HCT116 (cell line): ENCODE results near the gene GNG7. TPM values are rescaled to one million over a fixed set of nuclear protein-coding genes. Genes with fewer than 3 reads are reported as not detected.
"Not testable (repeated sequence)": the region's sequence is repeated elsewhere in the genome, so short reads cannot be mapped to it uniquely, and the experiment has no call there.

ENCODE experiments used
- ATAC-seq: fragments of 200-7000 bp; cut with Tn5 transposase; 2 replicates; pipeline ENCODE4 v1.9.1; 2020; ENCODE audit warnings: mild to moderate bottlenecking, moderate library complexity
- BruUV-seq: library from RNA; stranded (reverse); fragments of 400-500 nt; replicated peaks from 2 replicates; lab custom pipeline; 2021; lab: Mats Ljungman, UMichigan
- CTCF ChIA-PET: fragments of 300-600 bp; sonication (Branson Sonifier 250); formaldehyde crosslinking; loops from one replicate; lab custom pipeline; 2021; ENCODE audit warnings: antibody characterized with exemption; lab: Charles Lee
- POLR2A ChIA-PET: fragments of 300-600, 350-600 bp; sonication (Branson Sonifier 250); formaldehyde crosslinking; loops from one replicate; lab custom pipeline; 2021; ENCODE audit warnings: antibody characterized with exemption; lab: Charles Lee
- RAD21 ChIA-PET, 2 experiments: fragments of 300-600 bp; sonication (Branson Sonifier 250); formaldehyde crosslinking; loops; one replicate each; lab custom pipeline; 2023; ENCODE audit warnings: low total read pairs in 2 of 2; ENCODE audit not compliant: uncharacterized antibody in 2 of 2, unreplicated experiment in 2 of 2, low non-redundant PET in 1 of 2; lab: Charles Lee
- DNase-seq: peaks from one replicate; pipeline ENCODE4 v3.0.0-alpha.2; 2010; ENCODE audit warnings: low read depth, low spot score
- H2AFZ ChIP-seq: fragments of 200-600 bp; shearing (Covaris generic), sonication (generic); 2 replicates; pipeline ENCODE4 v1.6.1; 2017; ENCODE audit warnings: low read depth, mixed run types, mixed read lengths, antibody characterized with exemption, low read length; ENCODE audit not compliant: poor library complexity, severe bottlenecking
- H3K27ac ChIP-seq: 2 replicates; pipeline ENCODE4 v1.5.1; 2012; ENCODE audit warnings: low read depth, low read length
- H3K27me3 ChIP-seq: fragments of 200-600 bp; sonication (generic); 2 replicates; pipeline ENCODE4 v1.6.1; 2016; ENCODE audit warnings: mixed run types, low read length, mixed read lengths; ENCODE audit not compliant: insufficient read depth
- H3K36me3 ChIP-seq, 2 experiments: fragments of 200-500 bp in 1 of 2; fragments of 200-600 bp in 1 of 2; sonication (Bioruptor generic) in 1 of 2; sonication (generic) in 1 of 2; 2 replicates each; pipeline versions ENCODE4 v1.5.1 to v1.6.1; 2014 to 2016; ENCODE audit warnings: low read length in 2 of 2, inconsistent platforms in 1 of 2, mixed read lengths in 1 of 2, mixed run types in 1 of 2; ENCODE audit not compliant: insufficient read depth in 2 of 2, control insufficient read depth in 1 of 2
- H3K4me1 ChIP-seq, 2 experiments: fragments of 200-600 bp in 1 of 2; sonication (generic) in 1 of 2; 2 replicates each; pipeline versions ENCODE4 v1.5.1 to v1.6.1; 2012 to 2017; ENCODE audit warnings: low read length in 2 of 2, inconsistent platforms in 1 of 2, mild to moderate bottlenecking in 1 of 2, mixed read lengths in 1 of 2, mixed run types in 1 of 2, moderate library complexity in 1 of 2; ENCODE audit not compliant: insufficient read depth in 2 of 2, control insufficient read depth in 1 of 2
- H3K4me2 ChIP-seq: fragments of 200-600 bp; sonication (generic); 2 replicates; pipeline ENCODE4 v1.6.1; 2017; ENCODE audit warnings: mixed run types, low read length, mixed read lengths
- H3K4me3 ChIP-seq, 2 experiments: fragments of 200-600 bp in 1 of 2; sonication (generic) in 1 of 2; replicated peaks in 1 of 2; 2 replicates each; pipeline ENCODE4 v1.5.1; 2011 to 2016; ENCODE audit warnings: low read length in 2 of 2, control low read depth in 1 of 2, low read depth in 1 of 2, mild to moderate bottlenecking in 1 of 2, mixed read lengths in 1 of 2, mixed run types in 1 of 2
- H3K79me2 ChIP-seq: fragments of 200-600 bp; sonication (generic); 2 replicates; pipeline ENCODE4 v1.6.1; 2017; ENCODE audit warnings: mild to moderate bottlenecking, mixed run types, low read length, moderate library complexity, mixed read lengths; ENCODE audit not compliant: insufficient read depth
- H3K9ac ChIP-seq: fragments of 200-600 bp; sonication (generic); 2 replicates; pipeline ENCODE4 v1.6.1; 2016; ENCODE audit warnings: low read length, mixed read lengths
- H3K9me2 ChIP-seq: fragments of 200-600 bp; sonication (generic), shearing (Covaris generic); 2 replicates; pipeline ENCODE4 v1.6.1; 2017; ENCODE audit warnings: mixed run types, mild to moderate bottlenecking, moderate library complexity; ENCODE audit not compliant: insufficient read depth
- H3K9me3 ChIP-seq, 2 experiments: fragments of 200-500 bp in 1 of 2; fragments of 200-600 bp in 1 of 2; sonication (Bioruptor generic) in 1 of 2; sonication (generic) in 1 of 2; 2 replicates each; pipeline ENCODE4 v1.6.1; 2014 to 2017; ENCODE audit warnings: low read length in 2 of 2, mixed read lengths in 2 of 2, inconsistent platforms in 1 of 2, low read depth in 1 of 2, mild to moderate bottlenecking in 1 of 2, mixed run types in 1 of 2, moderate library complexity in 1 of 2; ENCODE audit not compliant: control insufficient read depth in 1 of 2, insufficient read depth in 1 of 2
- H4K20me1 ChIP-seq: fragments of 200-600 bp; sonication (generic), shearing (Covaris generic); 2 replicates; pipeline ENCODE4 v1.6.1; 2017; ENCODE audit warnings: mixed run types, mild to moderate bottlenecking, moderate library complexity; ENCODE audit not compliant: insufficient read depth
- CBX3 ChIP-seq: IDR thresholded peaks from 2 replicates; pipeline ENCODE4 v1.6.1; 2012; ENCODE audit warnings: low read depth
- FOSL1 ChIP-seq: IDR thresholded peaks from 2 replicates; pipeline ENCODE4 v1.6.1; 2012; ENCODE audit warnings: low read depth
- POLR2A ChIP-seq: IDR thresholded peaks from 2 replicates; pipeline ENCODE4 v1.7.0; 2011; ENCODE audit warnings: borderline replicate concordance; ENCODE audit not compliant: insufficient read depth, insufficient read length; ENCODE audit errors: extremely low read depth
- RAD21 ChIP-seq: IDR thresholded peaks from 2 replicates; pipeline ENCODE4 v1.6.1; 2012; ENCODE audit warnings: low read depth, mild to moderate bottlenecking
- REST ChIP-seq: IDR thresholded peaks from 2 replicates; pipeline ENCODE4 v1.6.1; 2012; ENCODE audit warnings: low read depth
- SIN3A ChIP-seq: IDR thresholded peaks from 2 replicates; pipeline ENCODE4 v1.6.1; 2012; ENCODE audit warnings: low read depth
- SRF ChIP-seq: IDR thresholded peaks from 2 replicates; pipeline ENCODE4 v1.6.1; 2012; ENCODE audit warnings: low read depth
- YY1 ChIP-seq: IDR thresholded peaks from 2 replicates; pipeline ENCODE4 v1.6.1; 2011; ENCODE audit warnings: low read length, low read depth, moderate library complexity, mild to moderate bottlenecking; ENCODE audit not compliant: insufficient replicate concordance; ENCODE audit errors: extremely low read depth
- ZFX ChIP-seq: fragments of 450-650 bp; IDR thresholded peaks from 2 replicates; pipeline ENCODE4 v1.6.1; 2017
- ZNF274 ChIP-seq: fragments of 200-500 bp; sonication (Bioruptor generic); IDR thresholded peaks from 2 replicates; pipeline ENCODE4 v1.6.1; 2014; ENCODE audit warnings: mild to moderate bottlenecking, low read depth, low read length, inconsistent platforms
- intact Hi-C: fragments of 100-400 bp; cut with micrococcal nuclease; formaldehyde crosslinking; loops from 2 replicates; pipeline ENCODE4 v1.10.0; 2022
- total RNA-seq: library from RNA; stranded (reverse); gene quantifications from one replicate; pipeline ENCODE4 v1.2.1, GENCODE V29; 2021; ENCODE audit not compliant: unreplicated experiment
- TF ChIP-seq, protein P1 (sequence below): IDR thresholded peaks from 2 replicates; pipeline ENCODE4 v1.6.1; 2011; ENCODE audit warnings: mild to moderate bottlenecking, low read length, moderate library complexity; ENCODE audit not compliant: insufficient replicate concordance; ENCODE audit errors: extremely low read depth

Gene GNG7
- total RNA-seq, 1 experiment from 2014 or later: 11.3 TPM

- H4K20me1 ChIP-seq, intact Hi-C loops, BruUV-seq, H3K36me3 ChIP-seq, H3K27ac ChIP-seq, H3K9me3 ChIP-seq, H3K9ac ChIP-seq, RAD21 ChIA-PET, DNase-seq, H3K4me2 ChIP-seq, H3K79me2 ChIP-seq, POLR2A ChIA-PET, CTCF ChIA-PET, H3K4me3 ChIP-seq, H2AFZ ChIP-seq, ATAC-seq, H3K27me3 ChIP-seq, H3K9me2 ChIP-seq: not testable (repeated sequence)
- peaks cover 5 to 12% of the 10 kb centered on the region in 2 experiments for H3K4me1 ChIP-seq
These were observed 130.3 kb downstream of the GNG7 start for GRCh38 chr19:2572152-2572551.

DNA sequence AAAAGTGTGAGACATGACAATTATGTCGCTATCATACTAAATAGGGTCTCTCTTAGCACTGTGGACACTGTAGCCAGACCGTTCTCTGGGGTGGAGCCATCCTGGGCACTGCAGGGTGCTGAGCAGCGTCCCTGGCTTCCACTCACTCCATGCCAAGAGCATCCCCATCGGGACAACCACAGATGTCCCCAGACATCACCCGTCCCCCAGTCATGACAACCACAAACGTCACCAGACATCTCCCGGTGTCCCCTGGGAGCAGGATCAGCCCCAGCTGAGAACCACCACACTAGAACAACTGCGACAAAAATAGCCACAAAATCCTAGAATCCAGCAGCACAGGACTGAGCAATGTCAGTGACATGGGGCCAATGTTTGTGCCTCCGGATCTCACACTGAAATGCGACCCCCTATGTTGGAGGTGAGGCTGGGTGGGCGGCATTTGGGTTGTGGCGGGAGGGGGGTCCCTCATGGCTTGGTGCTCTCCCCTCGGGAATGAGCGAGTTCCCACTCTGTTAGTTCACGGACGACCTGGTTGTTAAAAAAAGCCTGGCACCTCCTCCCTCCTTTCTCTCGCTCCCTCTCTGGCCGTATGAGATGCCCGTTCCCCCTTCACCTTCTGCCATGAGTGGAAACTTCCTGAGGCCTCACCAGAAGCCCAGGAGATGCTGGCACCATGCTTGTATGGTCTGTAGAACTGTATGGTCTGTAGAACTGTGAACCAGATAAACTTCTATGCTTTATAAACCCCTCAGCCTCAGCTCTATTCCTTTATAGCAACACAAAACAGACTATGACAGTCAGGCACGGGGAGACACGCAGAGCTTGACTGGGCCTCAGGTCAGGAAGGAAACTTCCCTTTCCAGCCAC lies 132.7 kb downstream of the GNG7 start:
- CTCF ChIA-PET: interaction anchor here (1.5 kb wide), 1 partner anchor 9 kb away, joined by 3 read pairs; no protein-coding TSS in a partner anchor
- ATAC-seq: no peak
- POLR2A ChIA-PET: no interaction called here
- intact Hi-C loops: no loop called here
- Histone ChIP-seq H3K4me1 (no peaks in the 10 kb centered on the region), H3K79me2 (no peaks in the 10 kb centered on the region), H3K4me3 (no peak overlapping the region), H3K9me2 (no peaks in the 10 kb centered on the region), H4K20me1 (no peaks in the 10 kb centered on the region), H3K9ac (no peak overlapping the region), H3K27me3 (no peaks in the 10 kb centered on the region), H3K4me2 (no peak overlapping the region), H3K27ac (no peak overlapping the region), H2AFZ (no peak overlapping the region), H3K36me3 (no peaks in the 10 kb centered on the region), H3K9me3 (0 out of 4 replicates have a peak, but pooled peaks cover 0 to 2% of the 10 kb centered on the region in 2 experiments)
- BruUV-seq: no TSS peak
- DNase-seq: no peak
- RAD21 ChIA-PET: no interaction called here
- TF ChIP-seq ZFX (no peak), POLR2A (no peak), RAD21 (no peak), YY1 (no peak), ZNF274 (no peak), REST (no peak), FOSL1 (no peak), CBX3 (no peak), SRF (no peak), SIN3A (no peak)
- TF ChIP-seq, protein P1, sequence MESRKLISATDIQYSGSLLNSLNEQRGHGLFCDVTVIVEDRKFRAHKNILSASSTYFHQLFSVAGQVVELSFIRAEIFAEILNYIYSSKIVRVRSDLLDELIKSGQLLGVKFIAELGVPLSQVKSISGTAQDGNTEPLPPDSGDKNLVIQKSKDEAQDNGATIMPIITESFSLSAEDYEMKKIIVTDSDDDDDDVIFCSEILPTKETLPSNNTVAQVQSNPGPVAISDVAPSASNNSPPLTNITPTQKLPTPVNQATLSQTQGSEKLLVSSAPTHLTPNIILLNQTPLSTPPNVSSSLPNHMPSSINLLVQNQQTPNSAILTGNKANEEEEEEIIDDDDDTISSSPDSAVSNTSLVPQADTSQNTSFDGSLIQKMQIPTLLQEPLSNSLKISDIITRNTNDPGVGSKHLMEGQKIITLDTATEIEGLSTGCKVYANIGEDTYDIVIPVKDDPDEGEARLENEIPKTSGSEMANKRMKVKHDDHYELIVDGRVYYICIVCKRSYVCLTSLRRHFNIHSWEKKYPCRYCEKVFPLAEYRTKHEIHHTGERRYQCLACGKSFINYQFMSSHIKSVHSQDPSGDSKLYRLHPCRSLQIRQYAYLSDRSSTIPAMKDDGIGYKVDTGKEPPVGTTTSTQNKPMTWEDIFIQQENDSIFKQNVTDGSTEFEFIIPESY: no peak
